HG03196 (cell line): ENCODE measurements around the gene OTOG.

Experiments
- ATAC-seq: cut with Tn5 transposase; IDR thresholded peaks from one replicate; pipeline ENCODE4 v1.9.1; 2021; ENCODE audit not compliant: unreplicated experiment

Gene OTOG

GRCh38 chr11:17540807-17541206 is 6.3 kb upstream of the OTOG start:
- ATAC-seq, result no peak

DNA sequence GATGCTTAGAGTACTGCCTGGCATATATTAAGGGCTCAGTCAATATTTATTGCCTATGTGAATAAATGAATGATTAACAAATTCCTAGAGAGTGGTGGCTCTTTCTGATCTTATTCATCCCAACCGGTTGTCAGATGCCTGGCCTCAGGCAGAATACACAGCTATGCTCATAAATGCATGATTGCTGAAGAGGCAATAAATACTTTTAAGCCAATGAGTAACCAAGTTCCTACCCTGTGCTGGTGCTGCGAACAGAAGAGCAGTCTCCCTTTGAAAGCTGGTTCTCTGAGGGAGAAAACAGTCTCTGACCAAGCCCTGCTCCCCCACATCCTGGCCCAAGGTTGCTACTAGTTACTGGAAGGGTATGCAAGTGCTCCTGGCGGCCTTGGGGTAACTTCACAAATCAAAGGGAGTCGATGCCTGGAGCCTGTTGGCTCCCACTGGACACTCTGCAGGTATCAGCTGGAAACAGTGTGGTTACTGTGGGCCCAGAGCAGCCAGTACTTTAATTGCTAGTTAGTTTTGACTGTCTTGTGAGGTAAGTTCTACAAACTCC is 5.7 kb upstream of the OTOG start:
- ATAC-seq, result no peak

DNA sequence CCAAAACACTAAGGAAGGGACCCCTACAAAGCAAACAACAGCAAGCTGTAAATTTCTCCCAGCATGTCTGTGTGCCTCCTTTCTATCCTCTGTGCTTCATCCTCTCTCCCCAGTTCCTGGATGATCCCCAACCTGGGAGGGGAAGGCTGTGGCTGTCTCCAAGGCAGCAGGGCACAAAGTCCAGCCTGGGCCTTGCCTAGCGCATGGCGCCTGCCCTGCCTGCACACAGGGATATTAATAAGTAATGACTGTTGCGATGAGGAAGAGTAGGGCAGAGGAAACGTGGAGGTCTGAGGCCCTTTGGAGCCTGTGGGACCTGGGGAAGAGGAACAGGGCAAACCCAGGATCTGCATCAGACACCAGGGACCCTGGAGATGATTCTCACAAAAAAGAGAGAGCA is 4.8 kb upstream of the OTOG start:
- no peak for ATAC-seq

- no peak for ATAC-seq
These were observed 4.0 kb upstream of the OTOG start for GRCh38 chr11:17543041-17543440.

GRCh38 chr11:17543574-17544180 is 3.4 kb upstream of the OTOG start:
- no peak for ATAC-seq

DNA sequence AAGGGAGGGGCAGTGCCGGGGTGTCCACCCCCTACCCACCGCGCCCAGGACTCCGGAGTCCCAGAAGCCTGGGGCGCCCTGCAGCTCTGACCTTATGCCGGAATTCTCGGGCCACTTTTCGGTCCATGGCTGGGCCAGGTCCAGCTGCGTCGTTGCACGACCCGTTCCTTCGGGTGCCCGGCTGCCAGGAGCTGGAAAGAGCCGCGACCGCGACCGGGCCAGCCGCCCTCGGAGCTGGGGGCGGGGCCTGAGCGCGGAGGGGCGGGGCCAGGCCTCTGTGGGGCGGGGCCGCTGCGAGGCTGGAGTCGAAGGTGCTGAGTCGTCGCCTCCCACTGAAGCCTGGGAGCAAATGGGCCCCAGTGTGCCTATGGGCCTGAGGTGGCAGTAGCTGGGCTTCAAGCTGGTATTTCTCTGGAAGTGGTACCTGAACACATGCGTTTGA is 2.9 kb upstream of the OTOG start, which contains the start of gene USH1C:
TSS of gene USH1C (minus strand) at position 236 of the 442 bp plus-strand sequence. CDS start at position 127, 109 bp downstream.
- ATAC-seq, result no peak

DNA sequence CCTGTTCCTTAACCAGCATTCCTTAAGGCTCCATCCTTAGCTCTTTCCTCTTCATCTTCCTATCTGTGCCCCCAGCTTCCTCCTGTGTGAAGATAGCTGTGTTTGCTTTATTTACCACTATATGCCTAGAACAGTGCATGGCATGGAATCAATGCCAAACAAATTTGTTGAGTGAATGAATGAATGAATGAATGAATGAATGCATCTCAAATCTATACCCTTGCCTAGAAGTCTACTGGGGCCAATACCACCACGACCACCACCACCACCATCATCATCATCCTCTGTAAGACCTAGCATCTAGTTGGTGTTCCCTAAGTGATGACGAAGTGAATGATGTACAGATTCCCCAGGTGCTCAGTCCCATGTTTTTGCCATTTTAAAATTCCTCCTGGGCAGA is 819 bp upstream of the OTOG start:
- ATAC-seq, result no peak

GRCh38 chr11:17547932-17548331 is 873 bp downstream of the OTOG start:
- no peak for ATAC-seq

GRCh38 chr11:17548444-17548843 is 1.4 kb downstream of the OTOG start:
- no peak for ATAC-seq

DNA sequence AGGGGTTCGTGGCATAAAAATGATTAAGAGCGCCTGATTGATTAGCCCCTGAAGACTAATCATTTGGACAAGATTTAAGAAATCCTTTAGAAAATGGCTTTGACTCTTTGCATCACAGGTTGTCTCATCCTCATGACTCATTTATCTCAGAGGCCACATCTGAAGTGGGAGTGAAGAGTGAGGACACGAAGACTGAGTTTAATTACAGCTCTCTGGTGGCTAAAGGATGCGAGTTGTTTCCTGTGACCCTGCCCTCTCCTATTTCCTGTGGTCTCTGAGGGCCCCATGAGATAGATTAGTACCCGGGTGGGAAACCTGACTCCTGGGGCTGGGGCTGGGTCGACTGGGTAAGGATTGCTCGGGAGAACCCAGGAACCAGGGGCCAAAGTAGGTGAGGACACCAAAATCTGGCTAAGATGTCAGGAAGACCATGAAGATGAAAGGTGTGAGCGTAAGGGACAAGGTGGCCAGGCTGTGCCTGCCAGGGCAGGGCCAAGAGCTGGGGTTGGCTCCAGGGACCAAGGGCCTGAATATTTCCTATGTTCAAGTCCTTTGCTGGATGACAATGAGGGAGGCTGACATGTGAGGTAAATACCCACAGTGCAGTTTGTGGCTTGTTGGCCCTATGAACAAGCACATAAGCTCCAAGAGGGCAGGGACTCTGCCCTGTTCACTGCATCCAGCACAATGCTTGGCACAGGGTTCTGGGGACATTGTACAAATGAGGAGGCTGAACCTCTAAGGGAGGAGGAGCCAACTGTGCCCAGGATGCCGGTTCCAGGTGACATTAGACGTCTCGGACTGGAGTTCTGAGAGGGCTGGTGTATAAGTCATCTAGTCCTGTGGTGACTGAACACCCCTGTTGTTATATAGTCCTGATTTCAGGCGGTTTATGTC is 3.6 kb downstream of the OTOG start:
- no peak for ATAC-seq

GRCh38 chr11:17551347-17552040 is 4.4 kb downstream of the OTOG start:
- ATAC-seq, result no peak

GRCh38 chr11:17552041-17552355 is 4.9 kb downstream of the OTOG start:
- ATAC-seq, result no peak

- ATAC-seq, result no peak
These were observed 5.6 kb downstream of the OTOG start for GRCh38 chr11:17552392-17553248.

GRCh38 chr11:17553249-17553546 is 6.1 kb downstream of the OTOG start:
- no peak for ATAC-seq

GRCh38 chr11:17554487-17554886 is 7.4 kb downstream of the OTOG start:
- no peak for ATAC-seq

GRCh38 chr11:17556999-17557398 is 9.9 kb downstream of the OTOG start:
- no peak for ATAC-seq

DNA sequence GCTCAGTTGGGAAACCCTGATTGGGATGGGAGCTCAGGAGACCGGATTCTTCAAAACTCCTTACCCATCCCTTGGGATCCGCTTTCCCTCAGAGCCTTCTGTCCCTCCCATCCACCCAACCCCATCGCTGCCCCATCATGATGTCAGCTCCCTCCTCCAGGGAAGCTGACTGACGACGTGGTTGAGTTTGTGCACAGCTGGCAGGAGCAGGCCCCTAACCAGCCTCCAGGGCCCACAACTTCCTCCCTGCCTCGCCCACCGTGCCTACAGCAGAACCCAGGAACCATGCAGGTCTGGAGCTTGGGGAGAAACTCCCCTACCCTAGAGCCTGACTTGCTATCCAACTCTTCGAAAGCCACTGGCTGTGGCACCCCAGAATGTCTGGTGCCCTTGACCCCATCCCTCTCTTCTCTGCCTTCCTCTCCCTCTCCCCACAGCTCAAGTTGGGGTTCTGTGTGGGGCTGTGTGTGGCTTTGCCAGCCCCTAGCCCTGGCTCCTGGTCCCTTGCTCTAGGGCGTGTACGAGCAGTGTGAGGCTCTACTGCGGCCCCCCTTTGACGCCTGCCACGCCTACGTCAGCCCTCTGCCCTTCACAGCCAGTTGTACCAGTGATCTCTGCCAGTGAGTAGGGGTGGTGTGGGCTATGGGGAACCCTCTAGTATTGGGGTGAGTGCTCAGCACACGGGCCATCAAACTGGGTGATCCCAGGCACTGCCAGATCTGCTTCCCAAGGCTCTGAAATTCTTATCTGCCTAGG is 11.1 kb downstream of the OTOG start:
- ATAC-seq, result no peak

DNA sequence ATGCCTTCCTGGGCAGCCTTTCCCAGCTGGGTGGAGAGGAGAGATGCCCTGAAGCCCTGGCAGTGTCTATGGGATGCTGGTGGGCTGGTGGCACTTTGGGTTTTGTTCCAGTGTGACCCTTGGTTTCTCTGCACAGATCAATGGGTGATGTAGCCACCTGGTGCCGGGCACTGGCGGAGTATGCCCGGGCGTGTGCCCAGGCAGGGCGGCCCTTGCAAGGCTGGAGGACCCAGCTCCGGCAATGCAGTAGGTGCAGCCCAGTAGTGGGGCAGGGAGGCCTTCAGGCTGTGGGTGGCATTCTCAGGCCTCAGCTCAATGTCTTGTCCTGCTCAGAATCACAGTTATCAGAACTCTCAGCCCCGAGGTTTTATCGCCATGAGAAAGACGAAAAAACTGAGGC is 11.9 kb downstream of the OTOG start:
- no peak for ATAC-seq

GRCh38 chr11:17559341-17560087 is 12.5 kb downstream of the OTOG start:
- no peak for ATAC-seq
